Bronchial epithelial cell (primary cell): ENCODE results near the gene MTG1. TPM values are rescaled to one million over a fixed set of nuclear protein-coding genes. Genes with fewer than 3 reads are reported as not detected.
"Not testable (repeated sequence)": the region's sequence is repeated elsewhere in the genome, so short reads cannot be mapped to it uniquely, and the experiment has no call there.

Experiments used
- DNase-seq: peaks from one replicate; pipeline ENCODE4 v3.0.0-alpha.2; 2010; ENCODE audit warnings: low read depth
- FAIRE-seq: peaks from 2 replicates; lab custom pipeline; 2011; peaks lifted over from hg19 to GRCh38; lab: Jason Lieb, UNC
- H3K27me3 ChIP-seq: 2 replicates; pipeline ENCODE4 v1.5.1; 2011; ENCODE audit warnings: low read length; ENCODE audit not compliant: control insufficient read depth, insufficient read depth
- H3K36me3 ChIP-seq: 2 replicates; pipeline ENCODE4 v1.5.1; 2011; ENCODE audit warnings: low read length; ENCODE audit not compliant: control insufficient read depth, insufficient read depth
- H3K4me3 ChIP-seq: 2 replicates; pipeline ENCODE4 v1.5.1; 2011; ENCODE audit warnings: mild to moderate bottlenecking, low read depth, low read length, control low read depth
- total RNA-seq: library from RNA; depleted of rRNA; stranded (reverse); fragments of >200 nt; gene quantifications from 2 replicates; pipeline ENCODE4 v1.2.1, GENCODE V29; 2014
- TF ChIP-seq, protein P1 (sequence below): IDR thresholded peaks from 2 replicates; pipeline ENCODE4 v1.5.1; 2011; ENCODE audit warnings: mild to moderate bottlenecking, moderate library complexity, low read length, control low read depth, inconsistent platforms; ENCODE audit not compliant: insufficient read depth, severe bottlenecking

The MTG1 gene
- total RNA-seq, 1 donor from 2014 or later, result 20.5 TPM

DNA sequence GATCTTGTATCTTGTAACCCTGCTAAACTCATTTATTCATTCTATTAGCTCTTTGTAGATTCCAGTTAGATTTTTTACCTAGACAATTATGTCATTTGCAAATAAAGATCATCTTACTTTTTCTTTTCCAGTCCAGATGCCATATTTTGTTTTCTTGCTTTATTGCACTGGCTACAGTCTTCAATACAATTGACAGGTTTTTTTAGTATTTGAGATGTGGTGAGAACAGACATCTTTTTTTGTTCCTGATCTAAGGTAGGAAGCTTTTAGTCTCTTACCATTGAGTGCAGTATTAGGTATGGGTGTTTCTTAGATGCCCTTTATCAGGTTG, 18.4 kb downstream of the MTG1 start:
- no peak overlapping the region for H3K4me3 ChIP-seq
- TF ChIP-seq, protein P1, sequence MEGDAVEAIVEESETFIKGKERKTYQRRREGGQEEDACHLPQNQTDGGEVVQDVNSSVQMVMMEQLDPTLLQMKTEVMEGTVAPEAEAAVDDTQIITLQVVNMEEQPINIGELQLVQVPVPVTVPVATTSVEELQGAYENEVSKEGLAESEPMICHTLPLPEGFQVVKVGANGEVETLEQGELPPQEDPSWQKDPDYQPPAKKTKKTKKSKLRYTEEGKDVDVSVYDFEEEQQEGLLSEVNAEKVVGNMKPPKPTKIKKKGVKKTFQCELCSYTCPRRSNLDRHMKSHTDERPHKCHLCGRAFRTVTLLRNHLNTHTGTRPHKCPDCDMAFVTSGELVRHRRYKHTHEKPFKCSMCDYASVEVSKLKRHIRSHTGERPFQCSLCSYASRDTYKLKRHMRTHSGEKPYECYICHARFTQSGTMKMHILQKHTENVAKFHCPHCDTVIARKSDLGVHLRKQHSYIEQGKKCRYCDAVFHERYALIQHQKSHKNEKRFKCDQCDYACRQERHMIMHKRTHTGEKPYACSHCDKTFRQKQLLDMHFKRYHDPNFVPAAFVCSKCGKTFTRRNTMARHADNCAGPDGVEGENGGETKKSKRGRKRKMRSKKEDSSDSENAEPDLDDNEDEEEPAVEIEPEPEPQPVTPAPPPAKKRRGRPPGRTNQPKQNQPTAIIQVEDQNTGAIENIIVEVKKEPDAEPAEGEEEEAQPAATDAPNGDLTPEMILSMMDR, result no peak

DNA sequence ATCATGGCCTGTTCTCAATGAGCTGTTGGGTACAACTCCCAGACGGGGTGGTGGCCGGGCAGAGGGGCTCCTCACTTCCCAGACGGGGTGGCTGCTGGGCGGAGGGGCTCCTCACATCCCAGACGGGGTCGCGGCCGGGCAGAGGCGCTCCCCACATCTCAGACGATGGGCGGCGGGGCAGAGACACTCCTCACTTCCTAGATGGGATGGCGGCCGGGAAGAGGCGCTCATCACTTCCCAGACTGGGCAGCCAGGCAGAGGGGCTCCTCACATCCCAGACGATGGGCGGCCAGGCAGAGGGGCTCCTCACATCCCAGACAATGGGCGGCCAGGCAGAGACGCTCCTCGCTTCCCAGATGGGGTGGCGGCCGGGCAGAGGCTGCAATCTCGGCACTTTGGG, 20.4 kb downstream of the MTG1 start:
- H3K4me3 ChIP-seq, H3K27me3 ChIP-seq, H3K36me3 ChIP-seq, FAIRE-seq, DNase-seq: not testable (repeated sequence)

More for the DNA sequence above, 18.4 kb downstream of the MTG1 start:
- Histone ChIP-seq H3K27me3 (no peaks in the 10 kb centered on the region), H3K36me3 (peaks cover 1% of the 10 kb centered on the region)
- DNase-seq, result no peak
- FAIRE-seq, result no peak

DNA sequence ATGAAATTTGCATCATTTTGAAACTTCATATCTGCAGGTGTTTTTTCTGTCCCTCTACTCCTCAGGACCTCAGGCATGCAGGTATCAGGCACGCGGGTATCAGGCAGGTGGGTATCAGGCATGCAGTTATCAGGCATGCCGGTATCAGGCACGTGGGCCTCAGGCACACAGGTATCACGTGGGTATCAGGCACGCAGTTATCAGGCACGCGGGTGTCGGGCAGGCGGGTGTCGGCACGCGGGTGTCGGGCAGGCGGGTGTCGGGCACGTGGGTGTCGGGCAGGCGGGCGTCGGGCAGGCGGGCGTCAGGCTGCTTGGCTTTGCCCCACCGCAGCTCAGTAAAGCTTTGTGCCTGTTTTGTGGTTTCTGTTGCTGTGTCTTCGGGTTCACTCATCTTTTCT, 21.8 kb downstream of the MTG1 start:
- no peaks in the 10 kb centered on the region for H3K27me3 ChIP-seq
- H3K4me3 ChIP-seq, result no peak overlapping the region
- FAIRE-seq (no peak), DNase-seq (no peak)
- TF ChIP-seq, protein P1, result no peak
- H3K36me3 ChIP-seq, result peaks cover 1% of the 10 kb centered on the region

DNA sequence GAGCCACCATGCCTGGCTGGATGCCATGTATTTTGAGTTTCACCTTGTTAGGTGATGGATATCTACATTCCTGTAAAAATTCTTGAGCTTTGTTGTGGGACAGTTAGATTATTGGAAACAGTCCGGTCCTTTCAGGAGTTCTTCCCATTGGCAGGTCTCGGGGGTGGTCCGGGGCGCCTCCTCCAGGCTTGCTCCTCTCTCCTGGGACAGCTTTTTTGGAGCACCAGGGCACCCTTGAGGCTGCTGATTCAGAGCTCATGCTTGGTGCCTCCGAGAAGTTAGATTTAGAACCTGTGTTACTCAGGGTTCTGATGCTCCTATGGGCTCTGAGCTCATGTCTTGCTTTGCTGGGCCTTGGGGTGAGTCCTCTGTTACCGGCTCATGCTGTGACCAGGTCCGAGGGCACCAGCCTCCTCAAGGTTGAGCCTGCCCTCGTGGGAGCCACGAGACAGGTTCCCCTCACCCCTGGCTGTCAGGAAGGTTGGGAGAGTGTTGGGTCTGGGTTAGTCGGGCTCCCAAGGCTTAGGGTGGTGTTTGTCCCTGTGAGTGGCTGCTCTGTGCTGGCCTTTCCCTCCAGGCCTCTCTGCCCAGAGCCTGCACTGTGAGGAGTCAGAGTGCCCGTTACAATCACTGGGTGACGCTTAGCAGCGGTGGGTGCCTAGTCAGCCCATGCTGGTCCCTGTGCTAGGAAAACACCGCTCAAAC, 24.5 kb downstream of the MTG1 start:
- TF ChIP-seq, protein P1, result no peak
- no peak for DNase-seq
- FAIRE-seq, result no peak
- Histone ChIP-seq H3K36me3 (peaks cover 1% of the 10 kb centered on the region), H3K4me3 (no peak overlapping the region), H3K27me3 (peaks cover 4% of the 10 kb centered on the region)

DNA sequence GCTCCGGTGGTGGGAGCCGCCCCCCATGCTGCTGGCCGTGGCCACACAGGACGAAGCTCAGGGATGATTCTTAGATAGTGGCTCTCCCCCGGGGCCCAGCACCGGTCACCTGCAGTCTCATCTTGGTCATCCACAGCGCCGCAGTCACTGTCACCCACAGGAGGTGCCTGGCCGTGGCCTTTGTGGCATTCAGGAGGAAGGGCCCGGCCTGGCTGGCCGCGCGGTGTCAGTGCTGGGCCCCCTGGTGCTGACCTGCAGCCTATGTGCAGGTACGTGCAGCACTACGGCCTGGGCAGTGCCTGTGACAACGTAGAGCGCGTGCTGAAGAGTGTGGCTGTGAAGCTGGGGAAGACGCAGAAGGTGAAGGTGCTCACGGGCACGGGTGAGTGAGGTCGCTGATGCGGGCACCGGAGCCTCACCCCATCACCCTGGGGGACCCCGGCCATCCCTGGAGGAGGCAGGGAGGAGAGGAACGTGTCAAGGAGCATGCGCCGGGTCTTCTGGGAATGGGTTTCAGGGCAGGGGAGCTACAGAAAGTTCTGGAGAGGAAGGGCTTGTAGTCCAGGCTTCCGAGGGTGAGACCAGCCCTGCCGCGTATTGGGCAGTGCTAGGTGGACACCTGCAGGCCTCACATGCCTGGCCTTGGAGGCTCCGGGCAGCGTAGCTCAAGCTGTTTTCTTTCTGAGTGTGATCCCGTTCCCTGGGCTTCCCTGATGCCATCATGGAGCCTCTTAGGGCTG, 25.4 kb downstream of the MTG1 start:
- H3K36me3 ChIP-seq, result peaks cover 1% of the 10 kb centered on the region
- TF ChIP-seq, protein P1, result no peak
- FAIRE-seq (no peak), DNase-seq (no peak)
- H3K27me3 ChIP-seq, result peaks cover 4% of the 10 kb centered on the region
- no peak overlapping the region for H3K4me3 ChIP-seq

DNA sequence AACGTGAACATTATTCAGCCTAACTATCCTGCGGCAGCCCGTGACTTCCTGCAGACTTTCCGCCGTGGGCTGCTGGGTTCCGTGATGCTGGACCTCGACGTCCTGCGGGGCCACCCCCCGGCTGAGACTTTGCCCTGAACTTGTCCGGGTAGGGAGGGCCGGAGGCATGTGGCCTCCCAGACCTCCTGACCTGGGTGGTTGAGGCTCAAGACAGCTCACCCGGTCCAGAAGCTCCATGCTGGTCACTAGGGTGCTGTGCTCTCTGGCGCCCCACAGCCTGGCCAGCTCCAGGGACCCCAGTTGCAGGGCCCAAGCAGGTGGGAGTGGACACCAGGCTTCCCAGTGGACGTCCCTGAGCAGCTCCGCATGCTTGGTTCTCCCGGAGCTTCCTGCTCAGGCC, 26.1 kb downstream of the MTG1 start:
- H3K4me3 ChIP-seq, result no peak overlapping the region
- peaks cover 1% of the 10 kb centered on the region for H3K36me3 ChIP-seq
- FAIRE-seq (no peak), DNase-seq (no peak)
- TF ChIP-seq, protein P1, result no peak
- peaks cover 4% of the 10 kb centered on the region for H3K27me3 ChIP-seq
